GM21619 (cell line): ENCODE data around the gene AAMDC.
"Not testable (repeated sequence)": the region's sequence is repeated elsewhere in the genome, so short reads cannot be mapped to it uniquely, and the experiment has no call there.

Experiments used
- ATAC-seq: cut with Tn5 transposase; IDR thresholded peaks from one replicate; pipeline ENCODE4 v1.9.1; 2021; ENCODE audit not compliant: unreplicated experiment

AAMDC gene

DNA sequence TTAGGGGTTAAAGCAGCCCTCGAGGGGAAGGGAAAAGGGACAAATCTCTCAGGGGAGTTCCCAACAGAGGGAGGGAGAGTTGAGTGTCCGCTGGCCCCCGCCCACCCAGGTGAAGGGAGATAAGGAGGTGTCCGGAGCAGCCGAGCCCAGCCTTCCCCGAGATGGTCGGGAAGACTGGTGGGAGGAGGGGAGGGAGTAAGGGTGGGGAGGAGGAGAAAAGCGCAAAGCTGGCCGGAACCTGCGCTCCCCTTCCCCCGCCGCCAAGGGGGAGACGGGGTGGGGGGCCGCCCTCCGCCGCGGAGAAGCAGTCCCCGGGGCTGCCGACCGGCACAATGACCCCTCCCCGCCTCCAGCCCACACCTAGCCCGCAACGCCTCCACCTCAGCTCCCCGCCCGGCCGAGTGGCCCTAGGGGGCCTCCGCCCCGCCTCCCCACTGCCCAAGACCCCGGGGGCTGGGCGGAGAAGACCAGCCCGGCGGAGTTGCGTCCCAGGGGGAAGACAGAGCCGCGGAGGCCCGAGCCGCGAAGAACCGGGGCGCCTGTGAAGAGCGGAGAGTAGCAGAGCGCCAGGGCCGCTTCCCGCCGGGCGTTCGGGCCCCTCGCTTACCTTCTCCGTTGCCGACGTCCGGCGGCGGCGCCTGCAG, 901 bp upstream of the AAMDC start:
- ATAC-seq: peak; percentile 16

DNA sequence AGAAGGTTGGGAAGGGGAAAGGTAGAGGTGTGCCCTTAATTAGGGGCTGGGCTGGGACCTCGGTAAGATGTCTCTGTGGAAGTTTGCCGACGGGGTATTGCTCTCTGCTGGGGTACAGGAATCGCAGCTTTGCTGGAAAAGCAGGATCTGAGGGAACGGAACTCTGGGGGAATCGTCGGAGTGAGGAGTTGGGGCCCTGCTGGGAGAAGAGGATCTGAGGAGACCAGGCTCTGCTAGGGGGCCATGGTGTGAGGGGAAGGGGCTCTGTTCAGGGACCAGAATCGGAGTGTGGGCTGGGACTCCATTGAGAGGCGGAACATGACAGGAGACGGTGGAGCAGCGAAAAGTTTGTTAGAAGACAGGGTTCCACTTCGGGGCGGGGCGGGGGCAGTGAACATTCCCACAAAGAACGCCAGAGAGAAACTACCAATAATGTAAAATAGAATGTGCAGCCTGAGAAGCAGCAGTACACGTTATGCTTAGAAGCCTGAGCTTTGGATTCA, 456 bp downstream of the AAMDC start:
- ATAC-seq: no peak

DNA sequence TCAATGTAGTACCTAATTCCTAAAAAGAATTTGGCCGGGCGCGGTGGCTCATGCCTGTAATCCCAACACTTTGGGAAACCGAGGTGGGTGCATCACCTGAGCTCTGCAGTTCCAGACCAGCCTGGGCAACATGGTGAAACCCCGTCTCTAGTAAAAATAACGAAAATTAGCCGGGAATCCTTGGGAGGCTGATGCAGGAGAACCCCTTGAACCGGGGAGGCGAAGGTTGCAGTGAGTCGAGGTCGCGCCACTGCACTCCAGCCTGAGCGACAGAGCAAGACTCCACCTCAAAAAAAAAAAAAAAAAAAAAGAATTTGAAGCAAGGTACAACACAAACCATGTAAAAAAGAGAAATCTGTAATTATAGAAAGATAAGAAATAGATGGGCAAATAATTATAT, 1.2 kb downstream of the AAMDC start:
- ATAC-seq: not testable (repeated sequence)

DNA sequence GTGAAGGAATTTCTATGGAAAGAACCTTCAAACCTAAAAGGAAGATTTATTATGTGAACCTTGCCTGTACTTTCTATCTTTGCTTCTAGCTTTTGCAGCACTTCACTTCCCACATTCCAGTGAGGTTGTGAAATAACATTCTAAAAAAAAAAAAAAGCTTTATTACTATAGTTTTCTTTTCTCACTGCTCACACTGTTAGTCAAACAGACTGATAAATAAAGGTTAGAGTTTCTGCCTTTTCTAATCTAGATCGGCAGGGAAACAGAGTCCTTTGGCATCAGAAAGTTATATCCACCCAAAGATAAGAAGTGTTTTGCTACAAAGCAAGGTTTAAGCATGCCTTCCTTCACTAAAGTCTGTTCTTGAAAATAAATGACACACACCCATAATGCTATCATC, 2.8 kb downstream of the AAMDC start:
- no peak for ATAC-seq

DNA sequence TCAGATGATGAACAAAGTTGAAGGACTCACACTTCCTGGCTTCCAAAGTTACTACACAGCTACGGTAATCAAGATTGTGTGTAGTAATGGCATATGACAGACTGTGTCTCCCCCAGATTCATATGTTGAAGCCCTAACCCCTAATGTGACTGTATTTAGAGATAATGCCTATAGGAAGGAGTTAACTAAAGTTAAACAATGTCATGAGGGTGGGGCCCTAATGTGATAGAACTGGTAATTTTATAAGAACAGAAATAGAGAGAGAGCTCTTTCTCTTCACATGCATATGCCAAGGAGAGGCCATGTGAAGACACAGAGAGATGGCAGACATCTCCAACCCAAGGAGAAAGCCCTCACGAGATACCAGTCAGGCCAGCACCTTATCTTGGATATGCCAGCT, 8.0 kb downstream of the AAMDC start:
- no peak for ATAC-seq

DNA sequence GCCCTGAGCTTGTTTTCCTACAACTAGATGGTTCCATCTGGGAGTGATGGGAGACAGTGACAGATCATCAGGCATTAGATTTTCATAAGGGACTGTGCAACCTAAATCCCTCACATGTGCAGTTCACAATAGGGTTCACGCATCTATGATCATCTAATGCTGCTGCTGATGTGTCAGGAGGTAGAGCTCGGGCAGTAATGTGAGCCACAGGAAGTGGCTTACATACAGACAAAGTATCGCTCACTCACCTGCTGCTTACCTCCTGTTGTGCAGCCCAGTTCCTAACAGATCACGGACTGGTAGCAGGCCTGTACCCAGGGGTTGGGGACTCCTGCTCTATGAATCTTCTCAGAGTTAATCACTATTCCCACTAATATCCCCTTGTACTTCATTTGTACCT, 12.4 kb downstream of the AAMDC start:
- no peak for ATAC-seq

DNA sequence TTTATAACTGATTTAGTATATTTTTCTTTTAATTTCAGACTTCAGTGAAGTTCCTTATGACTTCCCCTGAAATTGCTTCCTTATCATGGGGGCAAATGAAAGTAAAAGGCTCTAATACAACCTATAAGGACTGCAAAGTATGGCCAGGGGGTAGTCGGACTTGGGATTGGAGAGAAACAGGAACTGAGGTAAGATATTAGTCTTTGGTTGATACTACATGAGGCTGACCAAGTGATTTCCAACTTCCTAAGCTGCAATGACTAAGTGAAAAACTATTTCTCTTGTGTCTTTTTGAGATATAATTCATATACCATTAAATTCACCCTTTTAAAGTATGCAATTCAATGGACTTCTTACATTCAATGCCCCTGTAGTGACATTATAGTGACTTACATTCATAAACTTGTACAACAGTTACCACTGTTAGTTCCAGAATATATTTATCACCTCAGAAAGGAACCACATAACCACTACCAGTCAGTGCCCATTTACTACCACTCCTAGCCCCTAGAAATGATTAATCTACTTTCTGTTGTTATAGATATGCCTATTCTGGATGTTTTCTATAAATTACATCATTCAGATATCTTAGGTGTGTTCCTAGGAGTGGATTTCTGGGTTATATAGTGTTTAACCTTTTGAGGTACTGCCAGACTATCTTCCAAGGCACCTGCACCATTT, 21.6 kb downstream of the AAMDC start:
- no peak for ATAC-seq

DNA sequence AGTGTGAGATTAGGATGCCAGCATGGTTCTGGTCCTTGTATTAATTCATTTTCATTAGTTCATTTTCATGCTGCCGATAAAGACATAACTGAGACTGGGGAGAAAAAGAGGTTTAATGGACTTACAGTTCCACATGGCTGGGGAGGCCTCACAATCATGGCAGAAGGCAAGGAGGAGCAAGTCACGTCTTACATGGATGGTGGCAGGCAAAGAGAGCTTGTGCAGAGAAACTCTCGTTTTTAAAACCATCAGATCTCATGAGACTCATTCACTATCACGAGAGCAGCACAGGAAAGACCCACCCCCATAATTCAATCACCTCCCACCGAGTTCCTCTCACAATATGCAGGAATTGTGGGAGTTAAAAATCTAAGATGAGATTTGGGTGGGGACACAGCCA, 22.8 kb downstream of the AAMDC start:
- ATAC-seq: not testable (repeated sequence)

DNA sequence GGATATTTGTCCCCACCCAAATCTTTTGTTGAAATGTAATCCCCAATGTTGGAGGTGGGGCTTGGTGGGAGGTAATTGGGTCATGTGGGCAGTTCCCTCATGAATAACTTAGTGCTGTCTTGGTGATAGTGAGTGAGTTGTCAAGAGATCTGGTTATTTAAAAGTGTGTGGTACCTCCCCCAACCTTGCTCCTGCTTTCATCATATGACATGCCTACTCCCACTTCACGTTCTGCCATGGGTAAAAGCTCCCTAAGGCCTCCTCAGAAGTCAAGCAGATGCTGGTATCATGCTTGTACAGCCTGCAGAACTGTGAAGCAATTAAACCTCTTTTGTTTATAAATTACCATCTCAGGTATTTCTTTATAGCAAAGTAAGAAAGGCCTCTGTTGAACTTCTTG, 30.6 kb downstream of the AAMDC start:
- no peak for ATAC-seq

DNA sequence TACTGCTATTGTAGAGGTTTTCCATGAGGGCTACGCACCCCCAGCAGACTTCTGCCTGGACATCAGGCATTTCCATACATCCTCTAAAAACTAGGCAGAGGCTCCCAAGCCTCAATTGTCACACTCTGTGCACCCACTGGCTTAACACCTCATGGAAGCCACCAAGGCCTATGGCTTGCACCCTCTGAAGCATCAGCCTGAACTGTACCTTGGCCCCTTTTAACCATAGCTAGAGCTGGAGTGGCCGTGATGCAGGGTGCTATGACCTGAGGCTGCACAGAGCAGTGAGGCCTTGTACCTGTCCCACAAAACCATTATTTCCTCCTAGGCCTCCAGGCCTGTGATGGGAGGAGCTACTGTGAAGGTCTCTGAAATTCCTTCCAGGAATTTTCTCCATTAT, 33.9 kb downstream of the AAMDC start:
- ATAC-seq: no peak

DNA sequence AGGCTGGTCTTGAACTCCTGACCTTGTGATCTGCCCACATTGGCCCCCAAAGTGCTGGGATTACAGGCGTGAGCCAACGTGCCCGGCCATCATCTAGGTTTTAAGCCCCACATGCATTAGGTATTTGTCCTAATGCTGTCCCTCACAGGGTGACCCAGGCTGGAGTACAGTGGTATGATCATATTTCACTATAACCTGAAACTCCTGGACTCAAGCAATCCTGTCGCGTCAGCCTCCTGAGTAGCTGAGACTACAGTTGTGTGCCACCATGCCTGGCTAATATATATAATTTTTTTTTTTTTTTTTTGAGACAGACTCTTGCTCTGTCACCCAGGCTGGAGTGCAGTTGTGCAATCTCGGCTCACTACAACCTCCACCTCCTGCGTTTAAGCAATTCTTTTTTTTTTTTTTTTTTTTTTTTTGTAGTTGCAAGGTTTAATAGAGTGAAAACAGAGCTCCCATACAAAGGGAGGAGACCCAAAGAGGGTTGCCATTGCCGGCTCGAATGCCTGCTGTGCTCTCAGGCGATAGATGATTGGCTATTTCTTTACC, 37.0 kb downstream of the AAMDC start:
- not testable (repeated sequence) for ATAC-seq

DNA sequence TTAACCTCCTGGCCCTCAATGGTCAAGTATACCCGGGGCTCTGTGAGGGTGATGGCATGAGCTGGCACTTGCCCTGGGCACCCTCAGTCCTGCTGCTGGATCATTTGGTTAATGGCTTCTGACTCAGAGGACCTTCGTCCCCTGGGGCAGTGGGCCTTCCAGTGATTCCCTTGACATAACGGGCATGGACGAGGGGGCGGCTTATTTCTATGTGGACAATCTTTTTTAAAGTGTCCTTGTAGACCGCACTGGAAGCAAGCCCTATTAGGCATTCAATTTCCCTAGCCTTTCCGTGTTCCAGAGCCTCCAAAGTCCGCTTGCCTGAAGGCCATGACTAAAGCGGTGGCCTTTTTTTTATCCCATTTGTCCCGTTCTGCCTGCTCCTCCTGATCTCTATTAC, 40.5 kb downstream of the AAMDC start:
- ATAC-seq: not testable (repeated sequence)

DNA sequence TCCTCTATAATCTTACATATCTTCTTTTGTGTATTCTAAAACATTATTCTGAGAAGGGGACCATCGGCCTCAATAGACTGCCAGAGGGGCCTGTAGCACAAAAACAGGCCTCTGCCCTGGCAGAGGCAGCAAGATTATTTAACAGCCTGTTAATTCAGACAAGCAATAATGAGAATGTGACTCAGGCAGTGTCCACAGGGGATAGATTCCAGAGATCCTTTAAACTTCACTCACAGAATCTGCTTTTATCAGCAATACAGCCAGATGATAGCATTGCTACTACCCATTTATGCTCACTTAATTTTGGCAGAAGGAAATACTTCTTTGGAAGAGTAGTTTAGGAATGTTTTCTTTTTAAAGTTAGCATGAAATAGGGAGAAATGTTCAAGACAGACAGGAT, 44.9 kb downstream of the AAMDC start:
- no peak for ATAC-seq

DNA sequence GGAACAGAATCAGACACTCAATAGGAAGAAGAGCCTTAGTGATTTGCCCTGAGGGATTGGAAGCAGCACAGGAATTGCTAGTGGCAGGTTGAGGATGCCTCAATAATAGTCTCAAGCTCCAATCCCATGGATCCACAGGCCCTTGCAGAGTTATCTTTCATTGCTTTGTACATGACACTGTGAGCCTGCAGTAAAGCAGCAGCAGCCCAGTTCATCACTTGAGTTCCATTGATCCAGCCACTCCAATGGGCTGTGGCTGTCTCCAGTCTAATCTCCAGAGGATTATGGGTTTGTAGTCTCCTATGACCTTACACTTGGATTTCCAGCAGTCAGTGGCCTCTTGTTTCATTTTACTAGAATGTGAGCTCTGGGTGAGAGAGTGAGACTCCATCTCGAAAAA, 45.4 kb downstream of the AAMDC start:
- no peak for ATAC-seq

DNA sequence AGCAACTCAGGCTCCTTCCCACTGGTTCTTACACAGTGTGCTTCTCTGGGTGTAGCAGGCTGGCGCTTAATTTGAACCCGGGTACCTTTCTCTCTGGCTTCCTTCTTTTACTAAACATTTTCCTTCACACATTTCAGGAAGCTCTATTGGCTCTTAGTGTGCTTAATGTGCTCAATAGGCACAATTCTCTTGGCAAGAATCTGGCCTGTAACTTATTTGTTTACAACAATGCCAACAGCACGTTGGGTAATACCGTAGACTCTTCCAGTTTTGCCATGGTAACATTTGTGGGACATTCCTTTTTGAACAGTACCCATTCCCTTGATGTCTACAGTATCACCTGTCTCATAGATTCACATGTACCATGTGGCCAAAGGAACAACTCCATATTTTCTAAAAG, 47.8 kb downstream of the AAMDC start:
- no peak for ATAC-seq

DNA sequence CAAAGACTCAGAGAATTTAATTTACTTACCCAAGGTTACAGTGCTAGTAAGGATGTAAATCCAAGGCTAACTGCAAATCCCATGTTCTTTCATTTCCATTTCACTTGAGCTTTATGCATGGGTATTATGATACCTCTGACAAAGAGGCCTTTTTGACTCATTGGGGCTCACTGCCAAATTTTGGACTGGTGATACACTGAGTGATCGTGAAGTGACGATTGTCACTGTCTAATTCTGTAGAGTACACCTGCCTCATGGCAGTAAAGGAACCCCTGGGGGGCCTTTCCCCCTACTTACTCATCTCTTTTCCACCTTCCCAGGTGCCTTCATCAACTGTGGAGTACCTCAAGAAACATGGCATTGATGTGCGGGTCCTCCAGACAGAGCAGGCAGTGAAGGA, 50.9 kb downstream of the AAMDC start:
- no peak for ATAC-seq

DNA sequence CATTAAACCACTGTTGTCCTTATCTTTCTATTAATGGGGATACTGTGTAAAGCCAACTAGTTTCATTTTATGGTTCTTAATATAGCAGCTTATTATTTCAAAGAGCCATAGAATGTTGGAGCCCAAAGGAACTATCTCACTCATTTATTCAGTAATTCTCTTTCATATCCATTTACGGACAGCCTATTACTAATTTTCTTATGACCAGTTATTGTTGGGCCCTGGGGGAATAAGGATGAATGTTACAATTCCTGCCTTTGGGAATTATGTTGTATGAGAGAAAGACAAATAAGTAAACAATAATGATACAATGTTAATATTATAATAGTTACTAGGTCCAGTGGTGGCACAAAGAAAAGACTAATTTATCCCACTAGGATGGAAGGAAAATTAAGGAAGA, 52.4 kb downstream of the AAMDC start:
- ATAC-seq: no peak

DNA sequence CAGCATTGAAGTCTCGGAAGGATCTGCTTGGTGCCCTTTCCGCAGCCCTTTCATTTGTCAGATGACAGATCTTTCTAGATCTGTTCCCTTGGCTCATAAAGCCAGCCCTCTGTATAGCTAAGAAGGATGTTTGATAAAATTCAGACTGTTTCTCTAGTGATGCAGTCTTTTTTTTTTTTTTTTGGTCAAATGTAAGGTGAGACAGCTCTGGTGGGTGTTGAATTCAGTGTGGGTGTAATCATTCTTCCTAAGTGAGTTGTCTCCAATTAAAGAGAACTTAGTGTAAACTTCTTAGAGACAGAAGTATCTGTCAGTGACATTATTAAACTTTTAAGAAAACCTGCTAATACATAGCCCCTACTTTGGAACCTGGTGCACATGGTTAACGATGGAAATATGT, 53.3 kb downstream of the AAMDC start:
- no peak for ATAC-seq

DNA sequence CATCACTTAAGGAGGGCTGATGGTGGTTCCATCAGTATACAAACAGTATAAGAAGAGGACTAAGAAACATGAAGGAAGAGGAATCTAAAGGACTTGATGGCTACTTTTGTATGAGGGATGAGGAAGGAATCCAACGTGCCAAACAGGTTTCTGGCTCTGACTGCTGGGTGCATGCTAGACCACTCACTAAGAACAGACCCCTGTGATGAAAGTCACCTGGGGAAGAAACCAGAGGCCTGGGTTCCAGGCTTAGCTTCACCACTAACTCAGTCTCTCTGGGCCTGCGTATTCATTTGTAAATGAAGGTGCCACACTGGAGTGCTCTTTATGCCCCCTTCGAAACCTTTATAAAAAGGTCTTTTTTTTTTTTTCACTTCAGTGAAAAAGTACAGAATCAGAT, 55.1 kb downstream of the AAMDC start:
- ATAC-seq: no peak

DNA sequence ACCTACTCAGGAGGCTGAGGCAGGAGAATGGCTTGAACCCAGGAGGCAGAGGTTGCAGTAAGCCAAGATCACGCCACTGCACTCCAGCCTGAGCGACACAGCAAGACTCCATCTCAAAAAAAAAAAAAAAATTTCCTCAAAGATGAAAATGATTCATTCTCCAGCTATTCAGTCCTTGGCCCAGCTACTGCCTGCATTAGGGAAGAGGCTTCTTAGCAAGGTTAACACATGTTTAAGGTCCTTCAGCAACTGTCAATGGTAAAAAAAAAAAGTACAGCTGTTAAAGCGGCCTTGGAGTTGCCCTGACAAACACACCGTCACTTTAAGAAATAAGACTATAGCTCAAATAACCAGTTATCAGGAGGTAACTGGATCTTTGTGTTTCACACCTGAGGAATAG, 57.3 kb downstream of the AAMDC start:
- ATAC-seq: not testable (repeated sequence)

DNA sequence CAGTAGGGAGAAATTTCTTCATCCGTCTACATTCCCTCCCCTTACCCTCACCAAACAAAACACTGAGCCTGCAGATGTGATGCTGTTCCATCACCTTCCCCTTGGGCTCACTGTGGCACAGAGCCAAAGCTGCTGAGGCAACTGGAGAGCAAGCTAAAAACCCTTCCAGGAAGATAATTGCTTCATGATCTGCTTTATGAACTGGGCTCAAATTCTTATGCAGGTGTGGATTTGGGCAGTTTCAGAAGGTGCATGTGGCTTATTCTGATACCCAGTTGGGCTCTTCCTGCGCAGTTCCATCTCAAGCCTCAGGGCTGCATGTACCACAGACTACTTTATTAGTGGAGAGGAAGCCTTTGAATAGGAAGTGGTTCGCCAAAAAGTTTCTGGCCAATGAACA, 58.3 kb downstream of the AAMDC start:
- peak; percentile 84 for ATAC-seq

DNA sequence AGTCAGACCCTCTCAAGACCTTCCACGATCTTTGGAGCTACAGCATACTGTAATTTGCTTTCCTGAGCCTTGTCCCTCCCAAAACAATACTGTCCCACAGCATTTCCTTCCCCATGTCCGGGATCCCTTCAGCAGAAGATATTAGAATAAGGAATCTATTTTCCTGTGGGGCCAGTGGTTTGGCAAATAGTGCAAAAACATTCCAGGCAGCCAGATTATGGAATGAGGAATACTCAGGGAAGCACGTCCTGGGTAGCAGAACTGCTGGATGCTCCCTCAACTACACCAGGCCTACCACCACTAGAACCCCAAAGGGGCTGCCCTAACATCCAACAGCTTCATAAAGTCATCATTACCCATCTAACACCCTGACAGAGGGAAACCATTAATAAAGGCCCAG, 61.5 kb downstream of the AAMDC start:
- no peak for ATAC-seq

DNA sequence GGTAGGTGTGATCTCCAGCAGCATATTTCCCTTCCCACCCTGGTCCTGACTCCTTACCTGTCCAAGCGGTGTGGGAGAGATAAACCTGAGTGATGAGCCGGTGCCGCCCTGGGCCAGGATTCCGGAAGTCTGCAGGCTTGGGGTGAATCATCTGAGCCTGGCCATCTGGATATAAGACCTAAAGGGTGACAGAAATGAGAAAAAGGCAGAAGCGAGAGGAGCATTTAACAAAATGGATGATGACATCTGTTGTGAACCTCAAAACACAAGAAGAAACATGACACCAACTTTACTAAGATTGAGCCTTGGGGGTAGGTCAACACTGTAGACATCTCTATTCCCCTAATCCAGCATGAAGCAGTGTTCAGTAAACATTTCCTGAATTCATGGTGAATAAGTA, 62.8 kb downstream of the AAMDC start:
- ATAC-seq: no peak
